GM19452 (cell line): ENCODE measurements around the gene PPFIBP2.
"Not testable (repeated sequence)": the region's sequence is repeated elsewhere in the genome, so short reads cannot be mapped to it uniquely, and the experiment has no call there.

ENCODE experiments used
- ATAC-seq: cut with Tn5 transposase; IDR thresholded peaks from one replicate; pipeline ENCODE4 v1.9.1; 2021; ENCODE audit not compliant: unreplicated experiment

Gene PPFIBP2

GRCh38 chr11:7655253-7656217, 141.7 kb downstream of the PPFIBP2 start:
- no peak for ATAC-seq

- ATAC-seq: no peak
Measured at GRCh38 chr11:7656704-7657103, 142.9 kb downstream of the PPFIBP2 start.

- ATAC-seq: no peak
Measured at GRCh38 chr11:7657306-7658025, 143.7 kb downstream of the PPFIBP2 start.

GRCh38 chr11:7663531-7663930, 149.7 kb downstream of the PPFIBP2 start:
- ATAC-seq: not testable (repeated sequence)

- ATAC-seq: no peak
Measured at GRCh38 chr11:7664867-7665266, 151.1 kb downstream of the PPFIBP2 start.

GRCh38 chr11:7665473-7666291, 151.9 kb downstream of the PPFIBP2 start:
- ATAC-seq: peak; percentile 97

GRCh38 chr11:7666292-7666866, 152.6 kb downstream of the PPFIBP2 start:
- ATAC-seq: no peak

- no peak for ATAC-seq
Measured at GRCh38 chr11:7667460-7667859, 153.7 kb downstream of the PPFIBP2 start.

GRCh38 chr11:7668464-7668863, 154.7 kb downstream of the PPFIBP2 start:
- no peak for ATAC-seq

GRCh38 chr11:7668911-7669310, 155.1 kb downstream of the PPFIBP2 start:
- no peak for ATAC-seq

GRCh38 chr11:7670641-7671040, 156.8 kb downstream of the PPFIBP2 start:
- ATAC-seq: no peak

- ATAC-seq: peak; percentile 55
Measured at GRCh38 chr11:7671347-7672215, 157.8 kb downstream of the PPFIBP2 start.

- peak; percentile 14 for ATAC-seq
Measured at GRCh38 chr11:7672276-7672959, 158.6 kb downstream of the PPFIBP2 start.

- ATAC-seq: no peak
Measured at GRCh38 chr11:7672960-7673723, 159.3 kb downstream of the PPFIBP2 start, which contains the start of gene CYB5R2. TSS of gene CYB5R2 (minus strand) at chr11:7673500. CDS start at chr11:7672825, 675 bp downstream.

GRCh38 chr11:7673724-7674434, 160.1 kb downstream of the PPFIBP2 start:
- ATAC-seq: no peak

GRCh38 chr11:7675631-7676030, 161.8 kb downstream of the PPFIBP2 start:
- ATAC-seq: no peak

GRCh38 chr11:7677071-7677470, 163.3 kb downstream of the PPFIBP2 start:
- no peak for ATAC-seq

GRCh38 chr11:7677796-7678201, 164.0 kb downstream of the PPFIBP2 start:
- ATAC-seq: no peak
